GM21423 (cell line): ENCODE data around the gene LDAH.

ENCODE experiments used
- ATAC-seq: cut with Tn5 transposase; IDR thresholded peaks from one replicate; pipeline ENCODE4 v1.9.1; 2021; ENCODE audit warnings: mild to moderate bottlenecking, moderate library complexity; ENCODE audit not compliant: unreplicated experiment

The LDAH gene

DNA sequence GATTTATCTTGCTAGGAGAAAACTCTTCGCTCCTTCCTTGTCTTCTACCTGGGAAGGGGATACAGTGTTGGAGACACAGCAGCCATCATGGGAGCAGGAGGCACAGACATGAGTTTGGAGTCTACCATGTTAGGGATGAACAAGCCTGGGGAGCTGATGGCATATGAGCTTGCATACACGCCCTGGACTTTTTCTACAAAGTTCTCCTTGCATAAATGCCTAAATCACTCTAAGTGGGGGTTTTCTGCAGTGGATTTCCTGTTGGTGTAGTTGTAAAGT is 168.4 kb downstream of the LDAH start:
- ATAC-seq = no peak

DNA sequence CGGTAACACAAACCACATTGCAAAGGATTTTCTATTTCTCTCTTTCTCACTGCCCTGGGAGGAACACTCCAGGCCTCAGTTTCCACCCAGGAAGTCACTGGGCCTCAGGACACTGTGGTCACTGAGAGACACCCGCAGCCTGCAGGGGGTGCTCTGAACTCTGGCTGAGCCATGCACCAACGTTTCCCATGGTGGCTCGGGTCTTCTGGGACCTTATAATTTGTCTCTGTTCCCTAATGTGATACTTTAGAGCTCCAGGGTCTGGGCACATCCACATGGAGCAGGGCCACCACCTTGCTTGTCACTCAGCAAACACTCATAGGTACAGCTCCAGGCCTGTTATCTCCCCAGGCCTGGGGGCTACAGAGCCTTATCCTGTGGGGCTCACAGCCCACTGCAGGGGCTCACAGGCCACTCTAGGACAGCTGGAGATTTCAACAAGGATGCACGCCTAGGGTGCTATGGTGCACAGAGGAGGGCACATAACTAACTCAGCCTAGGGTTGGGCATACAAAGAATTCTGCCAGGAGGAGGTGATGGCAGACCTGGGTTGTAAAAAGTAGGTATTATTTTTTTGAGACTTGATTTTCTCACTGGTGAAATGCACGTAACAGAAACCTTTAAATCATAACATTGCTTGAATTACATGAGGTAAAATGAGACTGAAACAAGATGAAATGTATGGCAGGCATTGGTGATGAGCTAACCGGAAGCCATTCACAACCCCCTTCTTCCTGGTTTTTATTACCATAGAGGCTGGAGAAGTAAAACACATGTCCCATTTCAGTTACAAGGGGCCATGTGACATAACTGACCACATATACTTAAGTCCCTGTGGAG is 169.0 kb downstream of the LDAH start:
- ATAC-seq = no peak

DNA sequence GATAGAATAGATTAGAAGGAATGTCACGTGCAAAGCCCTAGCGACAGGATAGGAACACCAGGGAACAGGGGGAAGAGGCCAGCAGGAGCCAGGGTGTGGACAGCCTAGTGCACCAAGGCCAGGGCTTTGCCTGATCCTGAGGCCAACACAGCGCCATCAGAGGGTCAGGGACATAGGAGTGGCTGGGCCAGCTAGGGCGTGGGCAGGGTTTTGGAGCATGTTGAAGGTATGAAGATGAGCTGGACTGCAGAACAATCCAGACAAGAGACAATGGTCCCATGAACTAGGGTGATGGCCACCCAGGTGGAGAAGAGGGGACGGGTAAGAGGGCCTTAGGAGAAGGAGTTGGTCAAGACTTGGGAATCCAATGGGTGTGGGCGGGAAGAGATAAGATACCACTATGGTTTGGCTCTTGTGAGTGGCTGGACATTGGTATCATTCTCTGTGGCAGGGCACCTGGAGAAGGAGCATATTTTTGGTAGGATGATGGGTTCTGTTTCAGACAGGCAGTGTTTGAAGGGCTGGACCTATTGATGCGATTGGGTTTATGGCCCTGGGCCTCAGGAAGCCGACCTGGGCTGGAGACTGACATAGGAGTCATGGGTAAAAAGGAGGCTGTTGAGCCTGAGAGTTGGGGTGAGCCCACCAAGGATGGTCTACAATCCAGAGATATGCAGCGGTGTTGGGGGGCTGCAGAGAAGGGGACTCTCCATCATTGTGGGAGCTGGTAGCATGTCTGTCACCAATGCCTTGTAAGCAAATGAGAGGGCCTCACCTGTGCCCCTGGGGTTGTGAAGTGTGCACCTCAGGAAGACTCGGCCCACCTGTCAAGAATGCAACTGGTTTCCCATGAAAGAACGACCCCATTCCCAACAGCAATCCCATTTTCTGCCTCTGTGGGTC is 170.0 kb downstream of the LDAH start:
- no peak for ATAC-seq

DNA sequence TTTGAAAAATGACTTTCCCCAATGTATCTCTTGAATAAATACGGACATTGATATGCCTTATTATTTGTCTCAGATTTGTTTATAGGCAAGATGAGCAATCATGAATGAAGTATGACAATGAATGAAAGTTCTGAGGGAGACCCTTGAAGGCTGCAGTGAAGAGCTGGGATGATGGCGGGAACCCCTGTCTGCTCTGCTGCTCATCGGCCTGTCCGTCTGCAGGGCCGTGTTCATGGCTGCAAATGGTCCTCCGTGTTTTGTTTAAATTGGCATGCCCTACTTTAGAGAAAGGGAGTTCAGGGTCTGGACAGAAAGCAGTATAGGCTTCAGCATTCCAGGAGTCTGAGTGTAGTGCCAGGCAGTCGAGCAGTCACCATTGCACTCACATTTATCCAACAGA is 170.8 kb downstream of the LDAH start:
- ATAC-seq = no peak

DNA sequence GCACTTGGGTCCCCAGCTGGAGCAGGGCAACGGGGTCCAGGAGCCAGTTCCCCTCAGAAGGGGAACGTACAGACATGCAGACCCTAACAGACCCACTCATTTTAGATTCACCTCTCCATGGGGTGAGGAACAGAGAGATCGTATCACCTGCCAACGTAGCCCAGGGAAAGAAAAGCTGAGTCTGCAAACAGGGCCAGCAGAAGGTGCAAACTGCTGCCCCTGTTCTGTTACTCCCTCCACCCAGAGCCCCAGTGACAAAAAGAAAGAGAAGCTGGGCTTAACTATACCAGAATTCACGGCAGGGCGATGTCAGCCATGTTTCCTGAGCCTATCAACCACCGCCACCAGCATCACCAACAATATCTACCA is 171.2 kb downstream of the LDAH start:
- ATAC-seq = no peak

DNA sequence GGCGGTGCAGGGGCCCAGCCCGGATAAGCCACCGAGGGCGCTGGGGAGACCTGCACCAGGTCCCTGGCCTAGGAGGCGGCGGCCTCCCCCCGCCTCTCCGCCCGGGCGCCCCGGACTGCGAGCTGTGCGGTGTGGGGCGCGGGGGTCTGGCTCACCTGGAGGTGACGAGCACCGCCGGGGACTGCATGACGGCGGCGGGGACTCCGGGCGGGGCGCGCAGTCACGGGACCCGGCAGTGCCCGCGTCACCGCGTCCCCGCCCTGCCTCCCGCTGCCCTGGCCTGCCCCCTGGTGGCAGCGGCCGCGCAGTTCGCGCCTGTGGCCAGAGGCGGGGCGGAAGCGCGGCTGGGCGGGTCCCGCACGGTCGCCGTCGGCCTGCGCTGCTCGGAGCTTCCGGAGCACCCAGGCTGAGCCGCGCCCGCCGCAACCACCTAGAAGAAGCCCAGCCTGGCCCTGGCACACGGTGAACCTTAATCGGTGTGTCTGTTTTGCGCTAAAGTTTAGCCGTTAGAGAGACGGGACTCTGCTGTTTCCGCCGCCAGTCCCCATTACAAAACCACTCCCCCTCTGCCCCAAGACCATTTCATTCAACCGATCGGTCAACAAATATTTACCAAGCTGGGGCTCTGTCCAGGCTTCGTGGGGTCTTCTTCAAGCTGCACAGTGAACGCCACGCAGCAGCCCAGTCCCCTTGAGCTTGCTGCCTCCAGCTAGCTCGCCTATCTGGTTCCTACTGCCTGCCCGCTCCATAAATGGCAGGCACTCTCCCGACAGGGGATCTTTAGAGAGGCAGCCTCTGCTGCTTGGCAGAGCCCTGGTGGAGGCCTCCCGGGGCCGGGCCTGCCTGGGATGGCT is 171.8 kb downstream of the LDAH start, which contains the start of gene HS1BP3:
Gene HS1BP3, minus strand, starts transcription at position 222 of the 854 bp plus-strand sequence. Its CDS starts 35 bp downstream, at position 187.
- ATAC-seq = peak; percentile 97

DNA sequence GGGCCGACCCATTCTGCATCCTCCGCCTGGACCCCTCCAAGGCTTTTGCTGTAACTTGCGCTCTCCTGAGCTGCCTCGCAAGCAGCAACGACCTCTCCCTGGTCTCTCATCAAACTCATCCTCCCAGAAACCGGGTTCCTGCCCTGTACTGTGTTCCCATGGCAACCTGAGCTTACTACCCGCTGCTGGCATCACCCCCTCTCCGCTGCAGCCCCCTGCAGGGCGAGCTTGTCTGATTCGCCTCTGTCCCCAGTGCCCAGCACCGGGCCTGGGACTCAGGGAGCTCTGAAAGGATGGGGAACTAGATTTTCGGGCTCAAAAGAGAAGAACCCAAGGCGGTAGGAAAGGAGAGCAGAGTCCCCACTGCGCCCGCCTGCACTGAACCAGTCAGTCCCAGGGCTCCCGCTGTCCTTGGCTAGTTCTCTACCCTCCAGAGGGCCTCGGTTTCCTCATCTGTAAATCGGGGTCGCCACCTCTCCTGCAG is 172.5 kb downstream of the LDAH start:
- ATAC-seq = peak; percentile 6

DNA sequence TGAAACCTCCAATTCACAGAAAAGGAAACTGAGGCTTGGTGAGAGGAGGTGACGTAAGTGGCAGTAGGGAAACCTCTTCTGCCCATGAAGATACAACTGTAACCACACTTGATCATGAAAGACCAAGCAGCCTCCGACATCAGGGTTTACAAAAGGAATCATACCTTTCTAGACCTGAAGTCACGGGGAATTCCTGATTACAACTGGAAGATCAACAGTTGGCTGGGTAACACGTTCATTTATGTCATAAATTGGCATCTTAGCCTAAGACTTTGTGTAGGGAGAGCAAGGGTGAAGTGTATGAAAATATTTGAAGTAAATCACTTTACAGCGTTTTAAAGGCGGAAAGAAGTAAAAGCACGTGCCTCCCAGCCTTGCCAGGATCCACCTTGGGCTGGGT is 172.9 kb downstream of the LDAH start:
- no peak for ATAC-seq

DNA sequence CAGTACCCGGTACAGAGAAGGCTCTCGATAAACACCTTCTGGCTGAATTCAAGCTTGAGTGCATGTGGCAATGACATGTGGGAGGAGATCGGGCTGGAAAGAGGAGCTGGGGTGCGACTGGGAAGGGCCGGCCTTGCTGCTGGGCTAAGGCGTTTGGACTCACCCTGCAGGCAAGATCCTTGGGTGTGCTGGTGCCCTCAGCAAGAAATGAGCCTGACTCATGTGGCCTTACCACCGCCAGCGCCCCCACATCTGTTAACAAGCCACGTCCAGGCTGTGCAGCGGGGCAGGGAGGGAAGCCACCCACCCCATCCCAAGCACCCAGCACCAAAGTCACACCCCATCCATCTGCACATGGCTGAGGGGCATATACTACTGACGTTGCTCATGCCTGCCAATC is 173.3 kb downstream of the LDAH start:
- ATAC-seq = no peak

DNA sequence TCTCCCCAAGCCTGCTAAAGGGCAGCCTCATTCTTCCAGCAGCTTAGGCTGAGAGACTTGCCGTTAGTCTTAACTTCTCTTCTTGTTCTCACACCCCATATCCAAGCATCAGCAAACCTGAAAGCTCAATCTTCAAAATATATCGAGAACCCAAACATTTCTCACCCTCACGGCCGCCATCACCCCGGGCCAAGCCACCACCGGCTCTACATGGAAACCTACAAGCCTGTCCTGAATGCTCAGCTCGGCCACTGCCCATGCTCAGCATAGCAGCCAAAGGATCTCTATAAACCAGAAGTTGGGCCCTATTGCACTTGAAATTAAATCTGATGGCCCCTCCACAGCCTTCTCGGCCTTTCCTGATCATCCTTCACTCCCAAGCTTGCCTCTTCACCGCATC is 174.1 kb downstream of the LDAH start:
- no peak for ATAC-seq

DNA sequence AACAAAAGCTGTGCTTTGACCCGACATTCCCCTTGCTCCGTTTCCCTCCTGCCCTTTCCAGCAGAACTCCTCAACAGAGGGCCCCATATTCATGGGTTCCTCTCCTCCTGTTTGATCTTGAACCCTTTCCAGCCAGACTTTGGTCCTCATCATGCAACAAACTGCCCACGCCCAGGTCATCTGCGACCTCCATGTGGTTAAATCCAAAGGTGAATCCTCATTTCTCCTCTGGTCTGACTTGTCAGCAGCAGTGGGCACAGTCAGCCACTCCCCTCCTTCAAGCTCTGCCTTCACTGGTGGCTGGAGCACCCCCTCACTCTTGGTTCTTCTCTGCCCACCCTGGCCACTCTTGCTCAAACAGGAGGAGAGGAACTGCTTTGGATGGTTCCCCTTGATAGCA is 174.7 kb downstream of the LDAH start:
- no peak for ATAC-seq

DNA sequence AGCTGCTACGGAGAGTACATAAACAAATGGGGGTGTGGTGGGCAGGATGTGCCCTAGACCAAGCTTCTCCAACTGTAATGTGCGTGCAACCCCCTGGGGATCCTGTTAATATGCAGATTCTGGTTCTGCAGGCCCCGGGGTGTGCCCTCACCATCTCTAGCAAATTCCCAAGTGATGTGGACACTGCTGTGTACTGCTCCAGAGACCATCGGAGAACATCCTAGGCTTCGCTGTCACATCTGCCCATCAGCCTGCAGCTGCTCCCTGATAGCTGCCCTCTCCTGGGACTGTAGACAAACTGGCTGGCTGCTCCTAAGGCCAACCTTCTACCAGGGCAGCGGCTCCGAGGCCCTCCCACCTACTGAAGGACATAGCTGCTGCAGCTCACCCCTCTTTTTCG is 175.2 kb downstream of the LDAH start:
- no peak for ATAC-seq

DNA sequence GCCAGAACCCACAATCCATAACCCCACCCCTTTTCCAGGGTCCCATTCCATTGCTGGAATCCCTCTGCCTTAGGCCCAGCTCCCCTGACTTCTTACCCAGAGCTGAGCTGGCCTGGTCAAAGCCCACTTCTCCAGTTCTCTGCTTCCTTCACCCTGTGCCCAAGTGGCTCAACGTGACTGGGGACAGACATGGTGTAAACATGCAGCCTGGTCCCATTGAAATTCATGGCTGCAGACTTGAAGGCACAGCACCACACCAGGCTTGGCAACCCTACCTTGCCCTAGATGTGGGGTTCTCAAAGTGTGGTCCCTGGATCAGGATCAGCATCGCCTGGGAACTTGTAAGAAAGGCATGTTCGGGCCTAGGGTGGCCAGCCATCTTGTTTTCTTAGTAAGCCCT is 175.7 kb downstream of the LDAH start:
- ATAC-seq = no peak

DNA sequence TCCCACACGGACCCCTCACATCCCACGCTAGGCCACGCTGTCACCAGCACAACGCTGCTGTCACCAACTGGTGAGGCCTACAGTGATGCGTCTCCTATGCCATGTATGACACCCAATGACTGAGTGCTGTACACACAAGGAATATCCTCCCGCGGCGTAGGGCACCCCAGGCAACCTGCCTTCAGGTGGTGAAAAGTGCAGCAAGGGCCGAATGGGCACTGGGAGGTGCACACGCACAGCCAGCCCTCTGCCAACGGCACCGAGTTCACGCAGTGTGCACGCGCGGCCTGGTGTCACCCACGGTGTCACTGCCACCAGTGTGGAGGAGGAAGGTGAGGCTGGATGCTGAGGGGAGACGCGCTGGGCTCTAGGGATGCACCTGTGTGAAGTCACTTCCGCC is 176.5 kb downstream of the LDAH start:
- ATAC-seq = no peak

DNA sequence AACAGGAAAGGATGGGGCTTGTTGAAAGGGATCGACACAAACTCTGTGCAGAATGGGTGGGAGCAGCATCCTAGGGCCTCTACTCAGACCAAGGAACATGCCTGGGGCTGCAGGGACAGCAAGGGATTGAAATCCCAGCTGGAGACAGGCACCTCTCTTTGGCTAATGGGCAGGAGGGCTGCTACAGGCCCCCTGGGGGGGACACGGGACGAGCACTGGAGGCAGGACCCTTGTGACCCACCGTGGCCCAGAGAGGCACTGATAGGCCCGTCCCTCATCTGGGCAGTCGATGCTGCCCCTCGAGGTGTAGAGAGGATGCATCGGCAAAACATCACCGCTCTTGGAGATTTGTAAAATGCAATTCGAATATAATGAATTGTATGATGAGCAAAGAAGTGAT is 177.1 kb downstream of the LDAH start:
- ATAC-seq = no peak

DNA sequence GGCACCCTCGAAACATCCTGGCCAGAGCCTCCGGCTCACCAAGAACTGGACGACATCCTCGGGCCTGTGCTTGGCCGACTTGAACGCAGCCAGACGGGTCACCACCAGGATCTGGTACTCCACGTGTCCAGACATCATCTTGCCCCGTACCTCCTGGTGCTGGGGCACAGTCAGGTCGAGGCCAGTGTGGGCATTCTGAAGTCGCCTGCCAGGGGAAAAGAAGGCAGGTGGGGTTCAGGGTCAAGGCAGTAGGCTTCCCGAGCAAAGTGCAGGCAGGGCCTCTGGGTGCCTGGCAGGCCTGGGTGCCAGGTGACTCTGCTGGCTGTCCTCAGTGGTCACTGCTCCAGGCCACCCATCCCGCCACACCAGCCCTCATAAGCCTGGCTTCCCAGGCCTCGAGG is 177.6 kb downstream of the LDAH start:
- no peak for ATAC-seq

DNA sequence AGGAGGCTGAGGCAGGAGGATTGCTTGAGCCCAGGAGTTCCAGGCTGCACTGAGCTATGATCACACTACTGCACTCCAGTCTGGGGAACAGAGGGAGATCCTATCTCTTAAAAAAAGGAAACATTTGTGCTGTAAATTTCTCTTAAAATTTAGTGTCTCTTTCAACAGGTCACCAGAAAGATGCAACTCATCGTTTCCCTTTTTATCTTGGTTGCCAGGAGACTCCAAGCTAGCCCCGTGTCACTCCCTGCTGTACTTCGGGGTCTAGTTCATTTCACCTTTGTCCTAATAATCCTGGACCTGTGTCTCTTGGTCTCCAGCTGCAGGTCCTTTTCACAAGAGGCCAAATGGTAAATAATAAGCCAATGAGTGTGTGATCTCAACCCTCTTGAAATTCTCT is 179.1 kb downstream of the LDAH start:
- ATAC-seq = no peak

DNA sequence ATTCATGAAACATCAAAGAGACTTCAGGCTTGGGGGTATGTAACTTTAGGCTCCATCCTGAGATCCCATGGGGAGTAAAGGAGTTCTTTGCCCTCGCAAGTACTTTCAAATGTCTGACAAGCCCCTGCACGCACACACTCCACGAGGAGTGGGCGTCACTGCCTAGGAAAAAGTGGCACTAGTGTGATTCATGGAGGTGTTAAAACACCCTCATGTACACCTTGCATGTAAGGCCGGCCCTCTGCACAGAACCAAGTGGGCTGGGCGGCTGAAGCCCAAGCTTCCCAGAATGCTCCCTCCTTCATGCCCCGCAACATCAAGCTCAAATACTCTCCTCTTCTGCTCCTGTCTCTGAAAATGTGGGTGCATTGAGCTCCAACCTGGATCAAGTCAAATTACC is 179.8 kb downstream of the LDAH start:
- ATAC-seq = no peak

DNA sequence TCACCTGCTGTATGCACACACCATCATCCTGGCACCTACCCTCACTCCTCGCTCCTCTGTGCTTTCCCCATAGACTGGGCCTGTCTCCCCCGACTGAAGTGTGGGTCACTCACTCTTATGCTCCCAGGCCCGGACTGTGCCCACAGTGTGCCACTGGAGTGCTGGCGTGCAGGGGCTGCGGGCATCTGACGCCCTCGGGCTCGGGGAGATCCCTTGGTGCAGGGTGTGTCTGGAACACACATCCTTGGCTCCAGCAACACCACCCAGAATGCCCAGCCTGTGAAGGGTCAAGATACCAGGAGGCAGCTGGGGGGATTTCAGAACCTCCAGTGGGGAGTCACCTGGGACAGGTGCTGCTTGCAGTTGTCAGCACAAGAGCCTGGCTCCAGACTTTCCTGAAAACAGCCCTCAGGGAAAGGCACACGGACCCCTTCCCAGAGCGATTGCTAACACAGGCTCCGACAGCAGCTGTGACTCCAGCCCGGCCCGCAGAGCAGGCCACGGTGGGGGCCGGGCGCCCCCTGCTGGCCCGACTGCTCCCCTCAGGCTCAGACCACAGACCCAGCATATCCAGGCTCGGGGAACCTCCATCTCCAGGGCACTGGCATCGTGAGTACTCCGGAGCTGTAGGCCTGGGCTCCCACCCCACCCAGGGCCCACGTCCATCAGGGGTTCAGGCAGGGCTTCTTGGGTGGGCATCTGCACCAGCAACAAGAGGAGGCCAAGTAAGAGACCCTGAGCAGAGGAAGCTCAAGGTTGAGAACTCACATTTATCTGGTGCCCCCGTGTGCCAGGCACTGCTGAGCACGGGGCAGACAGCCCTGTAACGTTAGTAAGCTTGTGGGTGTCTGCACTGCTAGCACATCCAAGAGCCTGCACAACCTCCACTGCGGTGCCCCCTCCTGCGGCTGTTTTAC is 180.6 kb downstream of the LDAH start:
- ATAC-seq = peak; percentile 95
